GM19351 (cell line): Measurements from ENCODE around the gene GTF3C1.
"Not testable (repeated sequence)": the region's sequence is repeated elsewhere in the genome, so short reads cannot be mapped to it uniquely, and the experiment has no call there.

Experiments used
- ATAC-seq: cut with Tn5 transposase; IDR thresholded peaks from one replicate; pipeline ENCODE4 v1.9.1; 2021; ENCODE audit warnings: mild to moderate bottlenecking, moderate library complexity; ENCODE audit not compliant: unreplicated experiment

GTF3C1 gene

GRCh38 chr16:27549746-27550581 lies at the start of gene GTF3C1, which contains the start of gene KATNIP:
TSS of gene GTF3C1 (minus strand) at chr16:27549913. CDS start at chr16:27549890, 23 bp downstream.
TSS of gene KATNIP (plus strand) at chr16:27550144. CDS start at chr16:27550171, 27 bp downstream.
- ATAC-seq = peak; percentile 98

GRCh38 chr16:27598931-27599565 lies 49.3 kb upstream of the GTF3C1 start:
- ATAC-seq = no peak

- ATAC-seq = no peak
These were observed 48.5 kb upstream of the GTF3C1 start for GRCh38 chr16:27598220-27598619.

- no peak for ATAC-seq
These were observed 47.6 kb upstream of the GTF3C1 start for GRCh38 chr16:27597361-27597760.

- no peak for ATAC-seq
These were observed 46.7 kb upstream of the GTF3C1 start for GRCh38 chr16:27596411-27596810.

GRCh38 chr16:27595993-27596392 lies 46.3 kb upstream of the GTF3C1 start:
- no peak for ATAC-seq

GRCh38 chr16:27595475-27595874 lies 45.8 kb upstream of the GTF3C1 start:
- no peak for ATAC-seq

- no peak for ATAC-seq
These were observed 42.1 kb upstream of the GTF3C1 start for GRCh38 chr16:27591837-27592236.

- ATAC-seq = no peak
These were observed 38.3 kb upstream of the GTF3C1 start for GRCh38 chr16:27588057-27588456.

- no peak for ATAC-seq
These were observed 37.0 kb upstream of the GTF3C1 start for GRCh38 chr16:27586711-27587110.

GRCh38 chr16:27585200-27585599 lies 35.5 kb upstream of the GTF3C1 start:
- ATAC-seq = no peak

- no peak for ATAC-seq
These were observed 33.9 kb upstream of the GTF3C1 start for GRCh38 chr16:27583634-27584033.

- ATAC-seq = no peak
These were observed 33.2 kb upstream of the GTF3C1 start for GRCh38 chr16:27582883-27583282.

- no peak for ATAC-seq
These were observed 29.6 kb upstream of the GTF3C1 start for GRCh38 chr16:27579087-27579980.

GRCh38 chr16:27576729-27577128 lies 27.0 kb upstream of the GTF3C1 start:
- no peak for ATAC-seq

- ATAC-seq = no peak
These were observed 23.0 kb upstream of the GTF3C1 start for GRCh38 chr16:27572711-27573110.

GRCh38 chr16:27571433-27572326 lies 22.0 kb upstream of the GTF3C1 start:
- no peak for ATAC-seq

- ATAC-seq = not testable (repeated sequence)
These were observed 21.3 kb upstream of the GTF3C1 start for GRCh38 chr16:27570986-27571385.

- no peak for ATAC-seq
These were observed 18.4 kb upstream of the GTF3C1 start for GRCh38 chr16:27568077-27568476.

- no peak for ATAC-seq
These were observed 16.7 kb upstream of the GTF3C1 start for GRCh38 chr16:27566417-27566816.
